Amniotic stem cell (primary cell): Measurements from ENCODE around the gene GPR151.

Experiments
- DNase-seq: peaks from one replicate; lab custom pipeline; 2025; lab: John Stamatoyannopoulos, UW

Gene GPR151

DNA sequence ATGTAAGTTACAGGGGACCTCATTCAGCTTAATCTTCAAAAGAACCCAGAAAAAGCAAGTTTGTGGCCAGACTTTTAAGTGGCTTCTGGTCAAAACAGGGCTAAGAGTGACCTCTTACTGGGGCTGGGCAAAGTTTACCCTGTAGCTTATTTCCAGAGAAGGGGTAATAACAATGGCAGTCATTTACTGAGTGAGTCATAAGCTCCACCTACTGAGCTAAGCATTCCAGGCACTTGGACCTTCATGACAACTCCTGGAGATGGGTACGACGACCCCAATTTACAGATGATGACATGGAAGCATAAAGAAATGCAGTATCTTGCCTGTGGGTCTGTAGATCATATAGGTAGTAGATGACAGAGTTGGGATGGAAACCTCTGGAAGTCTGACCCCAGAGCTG lies 4.7 kb upstream of the GPR151 start:
- no peak for DNase-seq

GRCh38 chr5:146519554-146519953 lies 3.6 kb upstream of the GPR151 start:
- DNase-seq: no peak

DNA sequence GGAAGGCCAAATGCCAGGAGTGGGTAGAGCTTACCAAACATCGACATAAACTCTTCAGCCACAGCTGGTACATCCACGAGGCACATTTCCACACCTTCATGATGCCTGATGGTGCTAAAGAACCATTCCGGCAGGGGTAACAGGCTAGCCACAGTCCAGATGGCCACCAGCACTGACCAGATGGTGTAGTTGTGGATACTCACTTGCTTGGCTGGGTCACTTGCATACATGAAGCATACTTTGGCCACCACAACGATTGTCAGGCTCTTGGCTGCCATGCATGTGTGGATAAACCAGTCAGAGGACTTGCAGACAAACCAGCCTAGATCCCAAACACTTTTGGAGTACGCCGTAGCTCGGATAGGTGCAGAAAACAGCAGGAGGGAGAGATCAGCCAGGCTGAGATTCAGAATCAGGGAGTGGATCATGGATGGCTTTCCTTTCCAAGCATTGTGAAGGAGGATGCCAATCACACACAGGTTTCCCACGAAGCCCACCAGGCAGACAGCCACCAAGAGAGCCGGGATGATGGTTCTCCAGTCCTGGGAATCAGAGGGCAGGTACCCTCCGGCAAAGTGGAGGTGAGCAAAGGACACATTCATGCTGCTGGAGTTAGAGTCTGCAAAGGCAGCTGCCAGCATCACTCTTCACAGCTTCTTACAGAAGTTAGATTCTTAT lies 378 bp downstream of the GPR151 start:
- no peak for DNase-seq

DNA sequence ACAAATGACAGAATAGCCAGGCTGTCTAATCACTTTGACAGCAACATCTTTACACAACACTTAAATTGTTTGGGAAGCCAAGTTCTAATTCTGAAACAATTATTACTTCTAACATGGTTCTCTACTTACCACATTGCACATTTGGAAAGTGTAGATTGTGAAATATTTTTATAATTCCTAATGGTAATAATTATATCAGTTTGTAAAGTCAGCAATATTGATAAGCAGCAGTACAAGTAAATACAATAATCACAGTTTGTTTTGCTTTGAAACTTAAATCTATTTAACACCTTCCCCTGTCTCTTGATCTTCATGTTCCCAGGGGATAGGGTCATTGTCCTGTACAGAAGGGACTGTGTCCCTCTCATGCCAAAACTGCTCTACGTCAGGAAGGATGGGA lies 1.4 kb downstream of the GPR151 start:
- no peak for DNase-seq

DNA sequence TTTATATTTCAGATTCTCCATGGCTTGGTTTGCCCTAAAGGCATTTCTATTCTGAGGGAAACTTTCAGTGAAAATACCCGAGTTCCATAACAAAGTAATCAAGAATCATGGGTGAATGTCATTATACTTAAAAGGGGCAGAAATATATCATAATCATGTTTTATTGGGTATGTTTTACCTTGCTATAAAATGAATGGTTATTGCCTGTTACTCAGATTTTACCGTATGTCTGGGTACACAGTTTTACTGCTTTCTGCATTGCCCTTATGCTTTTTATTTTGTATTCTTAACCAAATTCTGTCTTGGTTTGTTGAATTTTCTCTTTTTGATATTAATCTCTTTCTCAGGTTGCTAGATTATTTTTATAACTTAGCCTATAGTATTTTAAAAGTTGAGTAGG lies 2.5 kb downstream of the GPR151 start:
- DNase-seq: no peak

GRCh38 chr5:146510559-146511125 lies 5.3 kb downstream of the GPR151 start:
- no peak for DNase-seq

GRCh38 chr5:146507428-146507827 lies 8.6 kb downstream of the GPR151 start:
- no peak for DNase-seq

GRCh38 chr5:146499680-146500079 lies 16.3 kb downstream of the GPR151 start:
- no peak for DNase-seq

DNA sequence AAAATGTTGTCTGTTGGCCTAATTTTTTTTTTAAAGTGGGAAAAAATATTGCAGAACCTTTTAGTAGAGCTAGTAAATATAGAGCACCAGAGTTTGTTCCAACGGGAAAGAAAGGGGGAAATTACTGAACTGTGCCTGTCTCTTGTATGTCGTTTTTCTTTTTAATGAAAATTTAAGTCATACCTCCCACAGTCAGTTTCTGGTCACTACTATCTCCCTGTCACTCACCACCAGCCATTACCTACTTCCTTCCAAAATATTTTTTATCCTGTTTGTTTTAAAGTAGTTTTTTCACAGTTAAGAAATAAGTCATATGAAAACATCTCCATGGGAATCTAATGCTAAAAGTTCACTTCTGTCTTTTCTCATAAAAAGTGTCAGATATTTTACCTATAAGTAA lies 21.3 kb downstream of the GPR151 start:
- DNase-seq: no peak

DNA sequence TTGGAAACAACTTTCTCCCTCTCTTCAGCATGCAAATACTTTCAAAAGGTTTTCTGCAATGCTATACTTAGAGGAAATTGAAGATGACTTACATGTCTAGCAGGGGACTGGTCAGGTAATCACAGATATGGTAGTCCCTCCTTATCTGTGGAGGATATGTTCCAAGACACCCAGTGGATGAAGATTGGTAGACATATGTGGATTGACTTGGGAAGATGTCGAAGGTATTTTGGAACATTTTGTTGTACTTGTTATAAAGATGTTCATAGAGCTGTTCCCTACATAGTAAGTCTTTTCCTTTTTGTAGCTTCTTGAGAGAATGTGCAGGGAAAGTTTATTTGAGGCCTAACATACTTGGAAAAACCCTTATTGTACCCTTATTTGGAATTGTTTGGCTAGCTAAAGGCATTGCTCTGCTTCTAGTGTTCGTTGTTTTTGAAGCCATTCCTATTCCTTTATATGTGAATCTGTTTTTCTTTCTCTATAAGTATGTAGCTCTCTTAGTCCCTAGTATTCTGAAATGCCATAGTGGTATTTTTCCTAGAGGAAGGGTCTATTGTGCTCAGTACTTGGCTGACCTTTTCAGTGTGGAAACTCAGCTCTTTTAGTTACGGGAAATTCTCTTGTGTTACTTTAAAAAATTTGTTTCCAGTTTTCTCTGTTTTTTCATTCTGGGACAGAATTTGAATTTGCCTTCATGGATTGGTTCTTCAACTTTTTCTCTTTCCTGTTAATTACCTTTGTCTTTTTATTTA lies 25.7 kb downstream of the GPR151 start:
- DNase-seq: no peak

DNA sequence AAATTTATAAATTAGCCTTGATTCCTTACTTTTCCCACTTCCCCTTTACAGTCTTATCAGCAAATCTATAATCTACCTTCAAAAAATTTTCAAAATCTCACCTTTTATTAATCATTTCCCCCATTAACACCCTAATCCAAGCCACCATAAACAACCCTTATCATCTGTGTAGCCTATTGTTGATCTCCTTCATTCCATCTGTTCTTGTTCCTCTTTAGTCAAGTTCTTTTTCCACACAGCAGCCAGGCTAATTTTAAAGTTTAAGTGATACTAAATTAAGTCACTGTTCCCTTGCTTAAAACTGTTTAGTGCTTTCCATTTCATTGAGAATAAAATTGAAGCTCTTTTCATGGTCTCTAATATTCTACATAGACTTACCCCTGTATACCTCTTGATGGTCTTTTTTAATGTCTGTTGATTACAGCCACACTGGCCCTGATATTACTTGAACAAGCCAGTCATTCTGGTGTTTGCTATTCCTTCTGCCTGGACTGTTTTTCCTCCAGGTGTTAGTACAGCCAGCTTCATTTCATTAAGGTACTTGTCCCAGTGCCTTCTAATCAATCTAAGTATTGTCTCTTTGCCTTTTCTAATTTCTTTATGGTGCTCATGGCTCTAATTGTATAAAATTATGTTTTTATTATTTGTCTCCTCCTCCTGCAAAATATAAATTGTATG lies 31.1 kb downstream of the GPR151 start:
- DNase-seq: no peak

- no peak for DNase-seq
Measured at GRCh38 chr5:146482775-146483174, 33.2 kb downstream of the GPR151 start.

DNA sequence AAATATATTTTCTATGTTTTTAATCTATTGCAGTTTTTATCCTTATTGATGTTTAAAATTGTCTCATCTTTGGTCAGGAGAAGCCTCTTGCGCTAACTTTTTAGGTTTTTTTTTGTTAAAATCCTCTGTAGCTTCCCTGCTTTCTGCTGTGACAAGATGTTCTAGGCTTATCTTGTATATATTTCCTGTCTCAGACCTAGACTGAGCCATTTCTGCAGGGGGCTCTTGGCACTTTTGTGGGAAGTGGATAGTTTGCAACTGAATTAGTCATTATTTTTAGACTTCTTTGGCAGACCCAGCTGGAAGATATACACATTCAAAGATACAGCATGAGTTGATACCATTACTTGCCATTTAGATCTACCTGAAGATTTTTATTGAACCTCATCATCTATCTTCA lies 40.1 kb downstream of the GPR151 start:
- DNase-seq: no peak

DNA sequence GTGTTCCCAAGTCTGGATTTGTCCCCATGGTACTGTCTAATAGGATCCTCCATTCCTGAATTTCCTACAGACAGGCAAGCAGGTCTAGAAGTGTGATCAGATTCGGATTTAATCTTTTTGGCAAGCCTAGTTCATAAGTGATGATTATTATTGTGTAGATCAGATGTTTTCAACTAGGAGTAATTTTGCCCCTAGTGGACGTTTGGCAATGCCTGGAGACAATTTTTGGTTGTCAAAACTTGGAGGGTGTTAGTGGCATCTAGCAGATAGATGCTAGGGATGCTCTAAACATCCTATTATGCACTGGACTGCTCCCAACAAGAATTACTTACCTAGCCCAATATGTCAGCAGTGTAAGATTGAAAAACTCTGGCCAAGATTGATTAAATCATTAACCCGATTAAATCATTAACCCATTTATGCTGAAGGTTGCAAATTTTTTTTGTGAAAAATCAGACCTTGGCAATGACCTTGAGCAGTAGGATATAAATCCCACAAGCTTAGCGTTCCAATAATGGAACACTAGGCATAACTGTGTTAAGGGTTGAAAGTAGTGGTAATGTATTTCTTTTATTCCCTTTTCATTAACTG lies 40.7 kb downstream of the GPR151 start:
- DNase-seq: no peak

- no peak for DNase-seq
Measured at GRCh38 chr5:146474065-146474464, 41.9 kb downstream of the GPR151 start.

- DNase-seq: no peak
Measured at GRCh38 chr5:146467760-146468159, 48.2 kb downstream of the GPR151 start.

DNA sequence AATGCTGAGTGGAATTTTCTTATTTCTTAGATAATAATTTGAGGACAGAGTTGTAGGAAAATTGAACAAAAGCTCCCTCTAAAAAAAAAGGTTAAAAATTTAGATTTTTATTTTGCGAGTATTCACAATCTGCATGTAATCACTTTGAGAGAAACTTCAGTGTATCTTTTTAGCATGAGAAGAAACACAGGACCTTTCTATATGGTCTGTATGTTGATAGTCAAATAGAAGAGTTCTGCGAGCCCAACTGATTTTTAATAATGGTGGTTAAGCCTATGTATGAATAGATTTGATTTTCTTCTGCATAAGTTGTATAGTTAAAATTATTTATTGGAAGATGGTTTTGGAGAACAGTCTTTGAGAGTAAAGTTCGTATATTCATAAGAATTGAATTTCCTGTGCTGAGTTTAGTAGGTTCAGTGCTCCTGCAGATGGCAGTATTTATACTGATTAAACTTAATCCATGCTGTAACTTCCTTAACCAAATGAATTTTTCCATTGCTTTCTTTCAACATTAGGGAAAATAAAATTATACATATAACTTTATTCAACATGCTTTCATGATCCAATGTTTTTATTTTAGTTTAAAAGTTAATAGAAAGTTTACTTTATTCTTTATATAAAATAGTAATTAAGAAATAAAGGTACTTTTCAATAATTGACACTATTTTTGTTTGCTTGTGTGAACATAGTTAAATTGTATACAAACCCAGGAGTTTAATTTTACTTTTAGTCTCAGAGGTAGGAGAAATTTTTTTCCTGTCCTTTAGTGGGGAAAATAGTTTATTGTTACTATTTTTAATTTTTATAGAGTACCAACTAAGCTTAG lies 49.3 kb downstream of the GPR151 start:
- DNase-seq: no peak

DNA sequence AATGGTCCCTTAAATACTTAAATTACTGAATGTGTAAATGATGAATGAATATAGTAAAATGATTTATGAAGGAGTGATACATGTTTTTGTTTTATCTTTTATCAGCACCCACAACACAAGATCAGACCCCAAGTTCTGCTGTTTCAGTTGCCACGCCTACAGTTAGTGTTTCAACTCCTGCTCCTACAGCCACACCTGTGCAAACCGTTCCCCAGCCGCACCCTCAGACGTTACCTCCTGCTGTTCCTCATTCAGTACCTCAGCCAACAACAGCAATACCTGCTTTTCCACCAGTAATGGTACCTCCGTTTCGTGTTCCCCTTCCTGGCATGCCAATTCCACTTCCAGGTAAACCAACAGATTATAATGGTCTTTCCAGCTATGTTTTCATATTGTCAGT lies 52.5 kb downstream of the GPR151 start:
- DNase-seq: no peak
